H9 (cell line): ENCODE data around the gene TBR1. TPM values are rescaled to one million over a fixed set of nuclear protein-coding genes. Genes with fewer than 3 reads are reported as not detected.

Source experiments
- DNase-seq: peaks from one replicate; pipeline ENCODE4 v3.0.0-alpha.2; 2017
- H2AFZ ChIP-seq: one replicate; pipeline ENCODE4 v1.6.1; 2013; ENCODE audit warnings: mild to moderate bottlenecking, low read length, control low read depth, moderate library complexity
- H2AK5ac ChIP-seq: 2 replicates; pipeline ENCODE4 v1.6.1; 2013; ENCODE audit warnings: low read length, control low read depth, mixed read lengths; ENCODE audit not compliant: insufficient read length
- H2BK120ac ChIP-seq: one replicate; pipeline ENCODE4 v1.6.1; 2013; ENCODE audit warnings: low read depth, mild to moderate bottlenecking, low read length, control low read depth, inconsistent platforms; ENCODE audit not compliant: poor library complexity, severe bottlenecking
- H2BK12ac ChIP-seq: 2 replicates; pipeline ENCODE4 v1.6.1; 2013; ENCODE audit warnings: low read length, control low read depth, mixed read lengths, low read depth; ENCODE audit not compliant: insufficient read length
- H2BK15ac ChIP-seq: 2 replicates; pipeline ENCODE4 v1.6.1; 2013; ENCODE audit warnings: low read depth, low read length, control low read depth
- H2BK20ac ChIP-seq: one replicate; pipeline ENCODE4 v1.6.1; 2013; ENCODE audit warnings: low read depth, mild to moderate bottlenecking, low read length, control low read depth, inconsistent platforms; ENCODE audit not compliant: poor library complexity, severe bottlenecking
- H2BK5ac ChIP-seq: 2 replicates; pipeline ENCODE4 v1.6.1; 2013; ENCODE audit warnings: low read length, control low read depth, mixed read lengths; ENCODE audit not compliant: insufficient read length
- H3K14ac ChIP-seq: 2 replicates; pipeline ENCODE4 v1.6.1; 2013; ENCODE audit warnings: low read length, control low read depth; ENCODE audit not compliant: insufficient read depth
- H3K18ac ChIP-seq: 2 replicates; pipeline ENCODE4 v1.6.1; 2013; ENCODE audit warnings: low read depth, mild to moderate bottlenecking, mixed read lengths, low read length, control low read depth; ENCODE audit not compliant: insufficient read length
- H3K23ac ChIP-seq: 2 replicates; pipeline ENCODE4 v1.6.1; 2013; ENCODE audit warnings: low read length, control low read depth, mixed read lengths, low read depth; ENCODE audit not compliant: insufficient read length
- H3K23me2 ChIP-seq: 2 replicates; pipeline ENCODE4 v1.6.1; 2013; ENCODE audit warnings: low read depth, mild to moderate bottlenecking, mixed read lengths, low read length, control low read depth; ENCODE audit not compliant: insufficient read length, poor library complexity, severe bottlenecking
- H3K27ac ChIP-seq: 2 replicates; pipeline ENCODE4 v1.5.1; 2013; ENCODE audit warnings: low read length, control low read depth, mixed read lengths, low read depth; ENCODE audit not compliant: insufficient read length
- H3K27me3 ChIP-seq: 2 replicates; pipeline ENCODE4 v1.6.1; 2013; ENCODE audit warnings: low read length, control low read depth, inconsistent platforms; ENCODE audit not compliant: insufficient read depth
- H3K4ac ChIP-seq: 2 replicates; pipeline ENCODE4 v1.6.1; 2013; ENCODE audit warnings: low read depth, mild to moderate bottlenecking, control low read depth, inconsistent platforms, low read length, moderate library complexity
- H3K4me1 ChIP-seq: 2 replicates; pipeline ENCODE4 v1.6.1; 2013; ENCODE audit warnings: low read length, control low read depth, inconsistent platforms; ENCODE audit not compliant: insufficient read depth
- H3K4me2 ChIP-seq: 2 replicates; pipeline ENCODE4 v1.6.1; 2013; ENCODE audit warnings: low read length, control low read depth, mixed read lengths; ENCODE audit not compliant: insufficient read length, insufficient read depth
- H3K56ac ChIP-seq: 2 replicates; pipeline ENCODE4 v1.6.1; 2013; ENCODE audit warnings: low read depth, mild to moderate bottlenecking, mixed read lengths, low read length, control low read depth; ENCODE audit not compliant: insufficient read length
- H3K79me1 ChIP-seq: 2 replicates; pipeline ENCODE4 v1.6.1; 2013; ENCODE audit warnings: low read depth, mild to moderate bottlenecking, moderate library complexity, low read length, control low read depth, inconsistent platforms; ENCODE audit not compliant: insufficient read depth, poor library complexity, severe bottlenecking
- H3K79me2 ChIP-seq: 2 replicates; pipeline ENCODE4 v1.6.1; 2013; ENCODE audit warnings: low read length, control low read depth, inconsistent platforms; ENCODE audit not compliant: insufficient read depth
- H3K9ac ChIP-seq: 2 replicates; pipeline ENCODE4 v1.6.1; 2013; ENCODE audit warnings: low read length, control low read depth, mixed read lengths; ENCODE audit not compliant: insufficient read length; ENCODE audit errors: extremely low read depth
- H3K9me3 ChIP-seq: one replicate; pipeline ENCODE4 v1.6.1; 2013; ENCODE audit warnings: low read depth, low read length, inconsistent platforms; ENCODE audit not compliant: control insufficient read depth
- H3T11ph ChIP-seq: one replicate; pipeline ENCODE4 v1.6.1; 2013; ENCODE audit warnings: mild to moderate bottlenecking, low read length, control low read depth, inconsistent platforms
- H4K20me1 ChIP-seq: one replicate; pipeline ENCODE4 v1.6.1; 2013; ENCODE audit not compliant: control insufficient read depth, insufficient read length, insufficient read depth
- H4K5ac ChIP-seq: 2 replicates; pipeline ENCODE4 v1.6.1; 2013; ENCODE audit warnings: low read depth, mild to moderate bottlenecking, mixed read lengths, low read length, control low read depth; ENCODE audit not compliant: insufficient read length
- H4K8ac ChIP-seq: replicated peaks from 2 replicates; pipeline ENCODE4 v1.6.1; 2013; ENCODE audit warnings: low read length, control low read depth, mixed read lengths, low read depth; ENCODE audit not compliant: insufficient read length
- H4K91ac ChIP-seq: 2 replicates; pipeline ENCODE4 v1.6.1; 2013; ENCODE audit warnings: low read depth, mild to moderate bottlenecking, moderate library complexity, mixed read lengths, low read length, control low read depth; ENCODE audit not compliant: insufficient read length
- H3K27ac Mint-ChIP-seq, 3 experiments: 2 replicates in 2 of 3; 3 replicates in 1 of 3; pipeline ENCODE4 v1.8.0; 2020 to 2021; ENCODE audit warnings: mixed read lengths in 3 of 3, mild to moderate bottlenecking in 1 of 3, moderate library complexity in 1 of 3
- H3K27me3 Mint-ChIP-seq: 2 replicates; pipeline ENCODE4 v1.8.0; 2021; ENCODE audit warnings: low read depth, mild to moderate bottlenecking, moderate library complexity, mixed read lengths
- H3K36me3 Mint-ChIP-seq, 3 experiments: 2 replicates in 2 of 3; 3 replicates in 1 of 3; pipeline ENCODE4 v1.8.0; 2020 to 2021; ENCODE audit warnings: low read depth in 3 of 3, mixed read lengths in 3 of 3; ENCODE audit not compliant: insufficient read depth in 1 of 3
- H3K4me1 Mint-ChIP-seq, 2 experiments: 2 replicates each; pipeline ENCODE4 v1.8.0; 2020; ENCODE audit warnings: mixed read lengths in 2 of 2
- H3K4me3 Mint-ChIP-seq, 2 experiments: 2 replicates in 1 of 2; 3 replicates in 1 of 2; pipeline ENCODE4 v1.8.0; 2020 to 2021; ENCODE audit warnings: mild to moderate bottlenecking in 2 of 2, mixed read lengths in 2 of 2, moderate library complexity in 1 of 2
- H3K9me3 Mint-ChIP-seq, 2 experiments: 2 replicates in 1 of 2; 3 replicates in 1 of 2; pipeline ENCODE4 v1.8.0; 2020; ENCODE audit warnings: mild to moderate bottlenecking in 2 of 2, mixed read lengths in 2 of 2, moderate library complexity in 1 of 2
- CTCF ChIP-seq: fragments of 200-600 bp; sonication (generic); conservative IDR thresholded peaks from 3 replicates; pipeline ENCODE4 v1.8.0; 2021; ENCODE audit warnings: antibody characterized with exemption, mild to moderate bottlenecking
- WGBS: extraction: QIAGEN DNeasy Blood & Tissue Kit; methylation state at CpG from one replicate; pipeline ENCODE4 v1.1.7; 2013; ENCODE audit warnings: missing lambda C conversion rate, low lambda C conversion rate, mixed read lengths; ENCODE audit not compliant: insufficient read length; ENCODE audit errors: extremely low coverage; 5-methylcytosine and 5-hydroxymethylcytosine counted together
- total RNA-seq: library from RNA; stranded (reverse); gene quantifications from 2 replicates; pipeline ENCODE4 v1.2.1, GENCODE V29; 2021

Gene TBR1
- total RNA-seq, 1 experiment from 2014 or later = 0.24 TPM

DNA sequence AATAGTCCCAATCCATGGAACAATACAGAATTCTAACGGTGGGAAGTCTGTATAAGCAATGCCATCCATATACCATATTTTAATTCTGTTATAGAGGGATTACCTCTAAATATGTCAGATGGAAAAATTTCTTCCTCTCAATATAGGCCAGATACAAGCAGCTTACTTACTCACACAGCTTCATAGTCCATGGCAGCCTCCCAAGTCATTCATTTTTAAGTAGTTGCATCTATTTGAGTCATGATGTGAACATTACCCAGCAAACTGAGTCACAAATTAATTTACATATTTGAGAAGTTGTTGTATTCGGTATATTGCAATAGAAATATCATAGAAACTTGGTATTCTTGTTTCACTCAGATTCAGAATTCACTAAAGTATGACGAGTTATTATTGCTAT is 20.3 kb downstream of the TBR1 start:
- H2BK12ac ChIP-seq = no peak overlapping the region
- H3K23me2 ChIP-seq = no peaks in the 10 kb centered on the region
- no peak overlapping the region for H3K9ac ChIP-seq
- H3K4me1 ChIP-seq = no peaks in the 10 kb centered on the region
- no peak overlapping the region for H3K14ac ChIP-seq
- H3K27ac ChIP-seq = no peak overlapping the region
- no peaks in the 10 kb centered on the region for H3K79me2 ChIP-seq
- H3K27me3 ChIP-seq = no peaks in the 10 kb centered on the region
- no peaks in the 10 kb centered on the region for H3K79me1 ChIP-seq
- H2BK20ac ChIP-seq = no peak overlapping the region
- no peak overlapping the region for H3K4me3 Mint-ChIP-seq
- no peak overlapping the region for H2AK5ac ChIP-seq
- H2BK15ac ChIP-seq = no peak overlapping the region
- no peak overlapping the region for H2BK5ac ChIP-seq
- no CpG with 5 or more reads among the region's 3 CpGs for WGBS
- no peak overlapping the region for H3K56ac ChIP-seq
- H3K23ac ChIP-seq = no peak overlapping the region
- no peak overlapping the region for H3K18ac ChIP-seq
- no peak overlapping the region for H3T11ph ChIP-seq
- H3K36me3 Mint-ChIP-seq = peaks cover 0 to 3% (median 0%) of the 10 kb centered on the region in 3 experiments; a peak in 2 of 7 replicates
- no peak overlapping the region for H4K8ac ChIP-seq
- no peak for TF ChIP-seq CTCF
- no peak overlapping the region for H3K27ac Mint-ChIP-seq
- no peak overlapping the region for H2BK120ac ChIP-seq
- peaks cover 0 to 3% of the 10 kb centered on the region in 2 experiments; a peak in 1 of 5 replicates for H3K9me3 Mint-ChIP-seq
- no peak overlapping the region for H3K4me2 ChIP-seq
- peaks cover 27% of the 10 kb centered on the region for H3K27me3 Mint-ChIP-seq
- no peak overlapping the region for H3K4ac ChIP-seq
- H3K9me3 ChIP-seq = no peaks in the 10 kb centered on the region
- H4K20me1 ChIP-seq = no peaks in the 10 kb centered on the region
- no peaks in the 10 kb centered on the region for H3K4me1 Mint-ChIP-seq
- no peak overlapping the region for H2AFZ ChIP-seq
- no peak overlapping the region for H4K91ac ChIP-seq
- no peak for DNase-seq
- H4K5ac ChIP-seq = no peak overlapping the region
